Measurements from ENCODE around the gene STK32A. TPM values are rescaled to one million over a fixed set of nuclear protein-coding genes. Genes with fewer than 3 reads are reported as not detected.

STK32A gene
- total RNA-seq = under 0.01 TPM in 1 of 2 replicates, not detected in the other

GRCh38 chr5:147234825-147235635 lies at the start of gene STK32A:
Gene STK32A, plus strand, starts transcription at chr5:147235026. Its CDS starts 4,609 bp downstream, at chr5:147239635.

